Sigmoid colon (tissue), 7 donors: ENCODE measurements around the gene HSPA1L. TPM values are rescaled to one million over a fixed set of nuclear protein-coding genes. Genes with fewer than 3 reads are reported as not detected.

Source experiments
- DNase-seq: peaks from one replicate; pipeline ENCODE4 v3.0.0-alpha.2; 2019
- H3K27ac ChIP-seq, 4 donors: fragments of 200-600 bp; sonication (generic); one replicate each; pipeline ENCODE4 v1.5.1; 2016 to 2019; ENCODE audit warnings: mild to moderate bottlenecking in 1 of 4
- H3K27me3 ChIP-seq, 3 donors: fragments of 200-600 bp; sonication (generic); one replicate each; pipeline ENCODE4 v1.5.1; 2019; ENCODE audit warnings: mild to moderate bottlenecking in 1 of 3
- H3K36me3 ChIP-seq, 4 donors: fragments of 200-600 bp; sonication (generic); one replicate each; pipeline ENCODE4 v1.5.1; 2016 to 2019
- H3K4me1 ChIP-seq, 4 donors: fragments of 200-600 bp; sonication (generic); one replicate each; pipeline ENCODE4 v1.5.1; 2017 to 2019
- H3K4me3 ChIP-seq, 4 donors: fragments of 200-600 bp; sonication (generic); one replicate each; pipeline ENCODE4 v1.5.1; 2017 to 2019; ENCODE audit warnings: mild to moderate bottlenecking in 2 of 4, moderate library complexity in 1 of 4
- H3K9me3 ChIP-seq, 4 donors: fragments of 200-600 bp in 3 of 4; sonication (generic) in 3 of 4; one replicate each; pipeline versions ENCODE4 v1.5.1 to v1.6.1; 2013 to 2019
- EP300 ChIP-seq, 4 donors: sonication (generic); formaldehyde crosslinking; IDR thresholded peaks; one replicate each; pipeline ENCODE4 v1.6.1; 2017; ENCODE audit warnings: antibody characterized with exemption in 4 of 4
- POLR2A ChIP-seq, 2 donors: fragments of 450-650 bp; IDR thresholded peaks; one replicate each; pipeline ENCODE4 v1.6.1; 2016; ENCODE audit warnings: antibody characterized with exemption in 2 of 2, mild to moderate bottlenecking in 2 of 2, moderate library complexity in 2 of 2
- POLR2AphosphoS5 ChIP-seq, 4 donors: sonication (generic); formaldehyde crosslinking; IDR thresholded peaks; one replicate each; pipeline ENCODE4 v1.6.1; 2017; ENCODE audit warnings: antibody characterized with exemption in 4 of 4
- WGBS, 2 donors: extraction: QIAGEN DNeasy Blood & Tissue Kit; methylation state at CpG; one replicate each; pipeline ENCODE4 v1.1.7; 2013; 5-methylcytosine and 5-hydroxymethylcytosine counted together
- intact Hi-C: fragments of 100-400 bp; cut with DNase I; formaldehyde crosslinking; loops from one replicate; pipeline ENCODE4 v1.15.1; 2023
- polyA plus RNA-seq, 3 donors: library from polyadenylated mRNA; stranded (reverse); fragments of 200-250 nt; gene quantifications; one replicate each; pipeline ENCODE4 v1.2.3, GENCODE V29; 2013
- total RNA-seq, 4 donors: library from RNA; depleted of rRNA; stranded (reverse); fragments of >200 nt; gene quantifications; one replicate each; pipeline ENCODE4 v1.1.0, GENCODE V29; 2016
- TF ChIP-seq, protein P1 (sequence below), 4 experiments: fragments of 450-650 bp in 3 of 4; fragments of 200-600 bp in 1 of 4; IDR thresholded peaks; one replicate each; pipeline ENCODE4 v1.5.1; 2016 to 2019; ENCODE audit warnings: antibody characterized with exemption in 4 of 4, mild to moderate bottlenecking in 3 of 4, moderate library complexity in 2 of 4
- donor health status: healthy with polysubstance abuse.
- donor health status: Bipolar disorder and iron deficiency.
- donor health status: healthy.

The HSPA1L gene
- total and polyA plus RNA-seq, 7 donors = 0.23 to 2.3 (median 1.2) TPM

GRCh38 chr6:31836474-31837368 lies 21.6 kb upstream of the HSPA1L start:
- no peaks in the 10 kb centered on the region for H3K9me3 ChIP-seq
- H3K4me3 ChIP-seq = peak overlapping the region in 3 of 4 donors; percentile 66 to 85 (median 83)
- WGBS, 2 donors = 9 to 14% methylated on average over 12 of the region's 12 CpGs
- no peak for DNase-seq
- H3K27ac ChIP-seq = peak overlapping the region; percentile 90 to 96 (median 94)
- intact Hi-C loops = loop anchor here (2.0 to 10.0 kb wide), 3 partner anchors 60 to 292 kb away; partner anchors contain the start of genes ATP6V1G2, DDX39B, EHMT2 and NELFE
- peaks cover 18 to 51% (median 34%) of the 10 kb centered on the region in 4 donors for H3K36me3 ChIP-seq
- no peaks in the 10 kb centered on the region for H3K27me3 ChIP-seq
- TF ChIP-seq EP300 (IDR thresholded peaks at IDR 0.05) = no peak
- TF ChIP-seq, protein P1, sequence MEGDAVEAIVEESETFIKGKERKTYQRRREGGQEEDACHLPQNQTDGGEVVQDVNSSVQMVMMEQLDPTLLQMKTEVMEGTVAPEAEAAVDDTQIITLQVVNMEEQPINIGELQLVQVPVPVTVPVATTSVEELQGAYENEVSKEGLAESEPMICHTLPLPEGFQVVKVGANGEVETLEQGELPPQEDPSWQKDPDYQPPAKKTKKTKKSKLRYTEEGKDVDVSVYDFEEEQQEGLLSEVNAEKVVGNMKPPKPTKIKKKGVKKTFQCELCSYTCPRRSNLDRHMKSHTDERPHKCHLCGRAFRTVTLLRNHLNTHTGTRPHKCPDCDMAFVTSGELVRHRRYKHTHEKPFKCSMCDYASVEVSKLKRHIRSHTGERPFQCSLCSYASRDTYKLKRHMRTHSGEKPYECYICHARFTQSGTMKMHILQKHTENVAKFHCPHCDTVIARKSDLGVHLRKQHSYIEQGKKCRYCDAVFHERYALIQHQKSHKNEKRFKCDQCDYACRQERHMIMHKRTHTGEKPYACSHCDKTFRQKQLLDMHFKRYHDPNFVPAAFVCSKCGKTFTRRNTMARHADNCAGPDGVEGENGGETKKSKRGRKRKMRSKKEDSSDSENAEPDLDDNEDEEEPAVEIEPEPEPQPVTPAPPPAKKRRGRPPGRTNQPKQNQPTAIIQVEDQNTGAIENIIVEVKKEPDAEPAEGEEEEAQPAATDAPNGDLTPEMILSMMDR (IDR thresholded peaks at IDR 0.05) = no peak
- TF ChIP-seq POLR2A (IDR thresholded peaks at IDR 0.05) = no peak
- no peak for TF ChIP-seq POLR2AphosphoS5 (IDR thresholded peaks at IDR 0.05)
- H3K4me1 ChIP-seq = peaks cover 0 to 54% (median 46%) of the 10 kb centered on the region in 4 donors

DNA sequence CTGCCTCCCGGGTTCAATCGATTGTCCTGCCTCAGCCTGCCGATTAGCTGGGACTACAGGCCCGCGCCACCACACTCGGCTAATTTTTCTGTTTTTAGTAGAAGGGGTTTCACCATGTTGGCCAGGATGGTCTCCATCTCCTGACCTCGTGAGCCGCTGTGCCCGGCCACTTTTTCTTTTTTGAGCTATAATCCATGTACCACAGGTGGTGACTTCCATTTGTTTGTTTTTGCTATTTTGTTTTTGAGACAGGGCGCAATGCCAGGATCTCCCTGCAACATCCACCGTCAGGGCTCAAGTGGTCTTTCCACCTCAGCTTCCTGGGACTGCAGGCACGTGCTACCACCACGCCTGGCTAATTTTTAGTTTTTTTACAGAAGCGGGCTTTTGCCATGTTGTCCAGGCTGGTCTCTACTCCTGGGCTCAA lies 21.0 kb upstream of the HSPA1L start:
- intact Hi-C loops = loop anchor here (2.0 to 10.0 kb wide), 3 partner anchors 61 to 291 kb away; partner anchors contain the start of genes ATP6V1G2, DDX39B, EHMT2 and NELFE
- Histone ChIP-seq H3K9me3 (no peaks in the 10 kb centered on the region), H3K27me3 (no peaks in the 10 kb centered on the region), H3K4me3 (peak overlapping the region in 3 of 4 donors; percentile 66 to 85 (median 83)), H3K4me1 (peaks cover 0 to 61% (median 53%) of the 10 kb centered on the region in 4 donors), H3K27ac (peak overlapping the region; percentile 90 to 96 (median 94)), H3K36me3 (peaks cover 18 to 46% (median 32%) of the 10 kb centered on the region in 4 donors)
- no peak for DNase-seq
- no peak for TF ChIP-seq POLR2AphosphoS5 (IDR thresholded peaks at IDR 0.05)
- TF ChIP-seq, protein P1 (IDR thresholded peaks at IDR 0.05) = no peak
- TF ChIP-seq EP300 (IDR thresholded peaks at IDR 0.05) = no peak
- TF ChIP-seq POLR2A (IDR thresholded peaks at IDR 0.05) = no peak
- 3 to 10% methylated on average over 14 of the region's 14 CpGs for WGBS, 2 donors

DNA sequence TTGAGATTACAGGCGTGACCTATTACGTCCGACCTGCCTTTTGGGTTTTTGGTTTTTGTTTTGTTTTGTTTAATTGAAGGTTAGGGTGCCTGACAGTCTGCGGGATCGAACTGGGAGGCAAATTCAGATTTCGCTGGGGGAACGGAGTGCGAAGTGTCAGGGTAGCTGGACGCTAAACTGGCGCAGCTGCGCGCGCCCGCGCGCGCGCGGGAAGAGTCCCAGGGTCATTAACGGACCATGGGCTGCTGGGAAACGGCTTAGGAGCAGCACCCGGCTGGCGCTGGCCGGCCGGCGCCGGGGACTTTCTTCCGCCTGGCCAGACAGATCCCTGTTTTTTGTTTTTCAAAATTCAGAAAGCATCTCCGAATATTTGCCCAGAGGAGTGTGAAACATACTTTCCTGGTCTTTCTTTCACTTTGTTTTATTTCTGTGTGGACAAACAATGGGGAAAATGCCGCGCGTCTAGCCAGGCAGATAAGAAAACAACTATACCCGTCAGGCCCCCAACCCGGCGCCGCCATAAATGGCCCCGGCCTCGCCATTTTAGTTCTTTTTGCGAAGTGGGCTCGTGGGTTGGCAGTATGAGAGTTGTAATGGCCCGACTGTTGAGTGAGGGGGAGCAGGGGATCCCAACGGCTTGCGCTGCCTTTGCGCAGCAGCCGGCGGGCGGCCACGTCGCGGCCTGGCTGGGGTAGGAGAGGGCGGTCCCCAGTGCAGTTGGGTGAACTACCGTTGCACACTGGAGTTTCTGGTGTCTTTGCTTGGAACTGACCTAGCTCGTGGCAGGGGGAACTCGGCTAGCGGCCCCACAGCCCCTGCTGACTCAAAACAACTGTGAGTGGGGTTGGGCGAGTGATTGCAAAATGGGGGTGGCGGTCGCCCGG lies 19.5 kb upstream of the HSPA1L start:
- WGBS, 2 donors = 0 to 1% methylated on average over 59 of the region's 59 CpGs
- no peaks in the 10 kb centered on the region for H3K9me3 ChIP-seq
- intact Hi-C loops = loop anchor here (1.0 to 10.0 kb wide), 3 partner anchors 28 to 290 kb away; partner anchors contain the start of genes ATP6V1G2, DDX39B, NELFE and NEU1
- peak; percentile 93 for DNase-seq
- no peaks in the 10 kb centered on the region for H3K27me3 ChIP-seq
- peaks cover 0 to 67% (median 59%) of the 10 kb centered on the region in 4 donors for H3K4me1 ChIP-seq
- H3K36me3 ChIP-seq = peaks cover 14 to 31% (median 21%) of the 10 kb centered on the region in 4 donors
- TF ChIP-seq POLR2AphosphoS5 (IDR thresholded peaks at IDR 0.05) (peak; percentile 65 to 85 (median 80)), POLR2A (IDR thresholded peaks at IDR 0.05) (peak; percentile 42 to 70), EP300 (IDR thresholded peaks at IDR 0.05) (peak in 2 of 4 donors; percentile 55 to 59)
- TF ChIP-seq, protein P1 (IDR thresholded peaks at IDR 0.05) = no peak
- H3K27ac ChIP-seq = peak overlapping the region; percentile 90 to 96 (median 94)
- peak overlapping the region; percentile 63 to 85 (median 74) for H3K4me3 ChIP-seq
